Smooth muscle cell (in vitro differentiated cells): Measurements from ENCODE around the gene KRTAP13-4. TPM values are rescaled to one million over a fixed set of nuclear protein-coding genes. Genes with fewer than 3 reads are reported as not detected.

Source experiments
- DNase-seq: peaks from one replicate; lab custom pipeline; 2025; ENCODE audit not compliant: unreplicated experiment; lab: John Stamatoyannopoulos, UW
- H2AFZ ChIP-seq: fragments of 200-600 bp; sonication (generic); 2 replicates; pipeline ENCODE4 v1.6.0; 2016; ENCODE audit warnings: antibody characterized with exemption, low read depth, mild to moderate bottlenecking
- H3F3A ChIP-seq: fragments of 200-600 bp; sonication (generic); 2 replicates; pipeline ENCODE4 v1.6.0; 2017; ENCODE audit warnings: antibody characterized with exemption, low read depth
- H3K27ac ChIP-seq: fragments of 200-600 bp; sonication (generic); 2 replicates; pipeline ENCODE4 v1.5.1; 2016; ENCODE audit warnings: low read depth, mild to moderate bottlenecking
- H3K27me3 ChIP-seq: fragments of 200-600 bp; sonication (generic); 2 replicates; pipeline ENCODE4 v1.6.1; 2016; ENCODE audit warnings: low read depth, mild to moderate bottlenecking
- H3K36me3 ChIP-seq: fragments of 200-600 bp; sonication (generic); 2 replicates; pipeline ENCODE4 v1.5.1; 2016; ENCODE audit warnings: low read depth
- H3K4me1 ChIP-seq: fragments of 200-600 bp; sonication (generic); 2 replicates; pipeline ENCODE4 v1.5.1; 2016; ENCODE audit warnings: low read depth
- H3K4me2 ChIP-seq: fragments of 200-600 bp; sonication (generic); 2 replicates; pipeline ENCODE4 v1.6.0; 2016; ENCODE audit warnings: mild to moderate bottlenecking
- H3K4me3 ChIP-seq: fragments of 200-600 bp; sonication (generic); 2 replicates; pipeline ENCODE4 v1.5.1; 2016; ENCODE audit warnings: mild to moderate bottlenecking
- H3K79me2 ChIP-seq: fragments of 200-600 bp; sonication (generic); 2 replicates; pipeline ENCODE4 v1.6.0; 2016; ENCODE audit warnings: low read depth, mild to moderate bottlenecking
- H3K9ac ChIP-seq: fragments of 200-600 bp; sonication (generic); 2 replicates; pipeline ENCODE4 v1.6.0; 2016; ENCODE audit warnings: low read depth
- H3K9me3 ChIP-seq: fragments of 200-600 bp; sonication (generic); replicated peaks from 2 replicates; pipeline ENCODE4 v1.5.1; 2016; ENCODE audit warnings: low read depth
- H4K20me1 ChIP-seq: fragments of 200-600 bp; sonication (generic); 2 replicates; pipeline ENCODE4 v1.6.0; 2016; ENCODE audit warnings: low read depth
- WGBS: methylation state at CpG from one replicate; pipeline ENCODE4 v1.1.7; 2016; ENCODE audit warnings: low lambda C conversion rate; 5-methylcytosine and 5-hydroxymethylcytosine counted together
- polyA plus RNA-seq: library from polyadenylated mRNA; unstranded; fragments of >200 nt; fragmentation: Nextera tagmentation; extraction: Ambion mirVana; gene quantifications from 2 replicates; pipeline ENCODE4 v1.2.1, GENCODE V29; 2016
- total RNA-seq: library from RNA; depleted of rRNA; stranded (reverse); fragments of >200 nt; gene quantifications from 2 replicates; pipeline ENCODE4 v1.2.3, GENCODE V29; 2014
- TF ChIP-seq, protein P1 (sequence below): fragments of 200-600 bp; sonication (generic); IDR thresholded peaks from 2 replicates; pipeline ENCODE4 v1.5.1; 2017; ENCODE audit warnings: borderline replicate concordance, mild to moderate bottlenecking, antibody characterized with exemption; ENCODE audit not compliant: insufficient read depth, poor library complexity, severe bottlenecking

The KRTAP13-4 gene
- total and polyA plus RNA-seq, 2 experiments from 2014 or later: not detected

DNA sequence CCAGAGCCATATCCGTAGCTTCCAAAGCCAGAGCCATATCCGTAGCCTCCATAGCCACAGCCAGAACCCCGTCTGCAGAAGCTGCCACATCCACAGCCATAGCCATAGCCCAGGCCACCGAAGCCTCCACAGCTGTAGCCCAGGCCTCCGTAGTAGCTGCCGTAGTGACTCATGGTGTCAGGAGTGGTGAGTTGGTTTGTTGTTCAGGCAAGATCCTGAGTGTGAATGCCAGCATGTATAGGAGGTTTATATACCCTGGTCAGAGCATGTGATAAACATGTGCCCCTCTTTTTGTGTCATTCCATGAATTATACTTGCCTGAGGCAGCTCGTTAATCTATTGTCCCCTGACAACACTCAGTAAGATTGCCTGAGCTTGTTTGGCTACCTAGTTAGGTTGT is 50.1 kb downstream of the KRTAP13-4 start, which contains the start of gene KRTAP19-1:
Gene KRTAP19-1, minus strand, starts transcription at position 223 of the 400 bp plus-strand sequence. Its CDS starts 50 bp downstream, at position 173.
- TF ChIP-seq, protein P1, sequence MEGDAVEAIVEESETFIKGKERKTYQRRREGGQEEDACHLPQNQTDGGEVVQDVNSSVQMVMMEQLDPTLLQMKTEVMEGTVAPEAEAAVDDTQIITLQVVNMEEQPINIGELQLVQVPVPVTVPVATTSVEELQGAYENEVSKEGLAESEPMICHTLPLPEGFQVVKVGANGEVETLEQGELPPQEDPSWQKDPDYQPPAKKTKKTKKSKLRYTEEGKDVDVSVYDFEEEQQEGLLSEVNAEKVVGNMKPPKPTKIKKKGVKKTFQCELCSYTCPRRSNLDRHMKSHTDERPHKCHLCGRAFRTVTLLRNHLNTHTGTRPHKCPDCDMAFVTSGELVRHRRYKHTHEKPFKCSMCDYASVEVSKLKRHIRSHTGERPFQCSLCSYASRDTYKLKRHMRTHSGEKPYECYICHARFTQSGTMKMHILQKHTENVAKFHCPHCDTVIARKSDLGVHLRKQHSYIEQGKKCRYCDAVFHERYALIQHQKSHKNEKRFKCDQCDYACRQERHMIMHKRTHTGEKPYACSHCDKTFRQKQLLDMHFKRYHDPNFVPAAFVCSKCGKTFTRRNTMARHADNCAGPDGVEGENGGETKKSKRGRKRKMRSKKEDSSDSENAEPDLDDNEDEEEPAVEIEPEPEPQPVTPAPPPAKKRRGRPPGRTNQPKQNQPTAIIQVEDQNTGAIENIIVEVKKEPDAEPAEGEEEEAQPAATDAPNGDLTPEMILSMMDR: no peak
- H3K4me3 ChIP-seq: no peak within 1 kb of the TSS
- no peaks in the 10 kb centered on the region for H3K27me3 ChIP-seq
- H3K36me3 ChIP-seq: no peaks in the 10 kb centered on the region
- no peak within 1 kb of the TSS for H3K4me2 ChIP-seq
- 80% methylated on average over 7 of the region's 7 CpGs for WGBS
- no peaks in the 10 kb centered on the region for H3K79me2 ChIP-seq
- no peak within 1 kb of the TSS for H3K9ac ChIP-seq
- H4K20me1 ChIP-seq: no peaks in the 10 kb centered on the region
- no peak within 1 kb of the TSS for H2AFZ ChIP-seq
- H3K4me1 ChIP-seq: no peaks in the 10 kb centered on the region
- H3K9me3 ChIP-seq: no peaks in the 10 kb centered on the region
- no peak within 1 kb of the TSS for H3K27ac ChIP-seq
- no peaks in the 10 kb centered on the region for H3F3A ChIP-seq
- DNase-seq: no peak

Other genes starting within 250 kb of the KRTAP13-4 start
- not detected in 2 replicates for gene CLDN8, start 214.1 kb upstream of the KRTAP13-4 start, total RNA-seq
- gene CLDN8, start 214.1 kb upstream of the KRTAP13-4 start, polyA plus RNA-seq: not detected in 2 replicates
- gene KRTAP24-1, start 147.3 kb upstream of the KRTAP13-4 start, total RNA-seq: not detected in 2 replicates
- gene KRTAP24-1, start 147.3 kb upstream of the KRTAP13-4 start, polyA plus RNA-seq: not detected in 2 replicates
- gene KRTAP25-1, start 140.7 kb upstream of the KRTAP13-4 start, total RNA-seq: not detected in 2 replicates
- not detected in 2 replicates for gene KRTAP25-1, start 140.7 kb upstream of the KRTAP13-4 start, polyA plus RNA-seq
- gene KRTAP26-1, start 109.9 kb upstream of the KRTAP13-4 start, total RNA-seq: not detected in 2 replicates
- gene KRTAP26-1, start 109.9 kb upstream of the KRTAP13-4 start, polyA plus RNA-seq: not detected in 2 replicates
- gene KRTAP27-1, start 92.5 kb upstream of the KRTAP13-4 start, total RNA-seq: not detected in 2 replicates
- gene KRTAP27-1, start 92.5 kb upstream of the KRTAP13-4 start, polyA plus RNA-seq: not detected in 2 replicates
- gene KRTAP23-1, start 81.6 kb upstream of the KRTAP13-4 start, total RNA-seq: not detected in 2 replicates
- not detected in 2 replicates for gene KRTAP23-1, start 81.6 kb upstream of the KRTAP13-4 start, polyA plus RNA-seq
- not detected in 2 replicates for gene KRTAP13-2, start 57.9 kb upstream of the KRTAP13-4 start, total RNA-seq
- not detected in 2 replicates for gene KRTAP13-2, start 57.9 kb upstream of the KRTAP13-4 start, polyA plus RNA-seq
- gene KRTAP13-1, start 34.2 kb upstream of the KRTAP13-4 start, total RNA-seq: not detected in 2 replicates
- not detected in 2 replicates for gene KRTAP13-1, start 34.2 kb upstream of the KRTAP13-4 start, polyA plus RNA-seq
- not detected in 2 replicates for gene KRTAP13-3, start 4.3 kb upstream of the KRTAP13-4 start, total RNA-seq
- gene KRTAP13-3, start 4.3 kb upstream of the KRTAP13-4 start, polyA plus RNA-seq: not detected in 2 replicates
- not detected in 2 replicates for gene KRTAP15-1, start 10.1 kb downstream of the KRTAP13-4 start, total RNA-seq
- not detected in 2 replicates for gene KRTAP15-1, start 10.1 kb downstream of the KRTAP13-4 start, polyA plus RNA-seq
- gene KRTAP19-1, start 50.1 kb downstream of the KRTAP13-4 start, total RNA-seq: 0.72 TPM in 1 of 2 replicates, not detected in the other
- 1.9 TPM in 1 of 2 replicates, not detected in the other for gene KRTAP19-1, start 50.1 kb downstream of the KRTAP13-4 start, polyA plus RNA-seq
- not detected in 2 replicates for gene KRTAP19-2, start 57.2 kb downstream of the KRTAP13-4 start, total RNA-seq
- not detected in 2 replicates for gene KRTAP19-2, start 57.2 kb downstream of the KRTAP13-4 start, polyA plus RNA-seq
- not detected in 2 replicates for gene KRTAP19-3, start 61.8 kb downstream of the KRTAP13-4 start, total RNA-seq
- not detected in 2 replicates for gene KRTAP19-3, start 61.8 kb downstream of the KRTAP13-4 start, polyA plus RNA-seq
- not detected in 2 replicates for gene KRTAP19-4, start 66.9 kb downstream of the KRTAP13-4 start, total RNA-seq
- gene KRTAP19-4, start 66.9 kb downstream of the KRTAP13-4 start, polyA plus RNA-seq: not detected in 2 replicates
- gene KRTAP19-5, start 71.9 kb downstream of the KRTAP13-4 start, total RNA-seq: not detected in 2 replicates
- gene KRTAP19-5, start 71.9 kb downstream of the KRTAP13-4 start, polyA plus RNA-seq: not detected in 2 replicates
- not detected in 2 replicates for gene KRTAP19-6, start 111.6 kb downstream of the KRTAP13-4 start, total RNA-seq
- not detected in 2 replicates for gene KRTAP19-6, start 111.6 kb downstream of the KRTAP13-4 start, polyA plus RNA-seq
- not detected in 2 replicates for gene KRTAP19-7, start 131.1 kb downstream of the KRTAP13-4 start, total RNA-seq
- not detected in 2 replicates for gene KRTAP19-7, start 131.1 kb downstream of the KRTAP13-4 start, polyA plus RNA-seq
- gene KRTAP22-2, start 160.2 kb downstream of the KRTAP13-4 start, total RNA-seq: not detected in 2 replicates
- not detected in 2 replicates for gene KRTAP22-2, start 160.2 kb downstream of the KRTAP13-4 start, polyA plus RNA-seq
- not detected in 2 replicates for gene KRTAP6-3, start 162.2 kb downstream of the KRTAP13-4 start, total RNA-seq
- not detected in 2 replicates for gene KRTAP6-3, start 162.2 kb downstream of the KRTAP13-4 start, polyA plus RNA-seq
- not detected in 2 replicates for gene KRTAP6-2, start 168.7 kb downstream of the KRTAP13-4 start, total RNA-seq
- not detected in 2 replicates for gene KRTAP6-2, start 168.7 kb downstream of the KRTAP13-4 start, polyA plus RNA-seq
- not detected in 2 replicates for gene KRTAP22-1, start 170.9 kb downstream of the KRTAP13-4 start, total RNA-seq
- gene KRTAP22-1, start 170.9 kb downstream of the KRTAP13-4 start, polyA plus RNA-seq: not detected in 2 replicates
- gene KRTAP6-1, start 183.7 kb downstream of the KRTAP13-4 start, total RNA-seq: not detected in 2 replicates
- not detected in 2 replicates for gene KRTAP6-1, start 183.7 kb downstream of the KRTAP13-4 start, polyA plus RNA-seq
- not detected in 2 replicates for gene KRTAP20-1, start 186.2 kb downstream of the KRTAP13-4 start, total RNA-seq
- not detected in 2 replicates for gene KRTAP20-1, start 186.2 kb downstream of the KRTAP13-4 start, polyA plus RNA-seq
- gene KRTAP20-4, start 190.4 kb downstream of the KRTAP13-4 start, total RNA-seq: not detected in 2 replicates
- not detected in 2 replicates for gene KRTAP20-4, start 190.4 kb downstream of the KRTAP13-4 start, polyA plus RNA-seq
- not detected in 2 replicates for gene KRTAP20-2, start 205.0 kb downstream of the KRTAP13-4 start, total RNA-seq
- gene KRTAP20-2, start 205.0 kb downstream of the KRTAP13-4 start, polyA plus RNA-seq: not detected in 2 replicates
- gene KRTAP20-3, start 212.6 kb downstream of the KRTAP13-4 start, total RNA-seq: not detected in 2 replicates
- gene KRTAP20-3, start 212.6 kb downstream of the KRTAP13-4 start, polyA plus RNA-seq: not detected in 2 replicates